HG03175 (cell line): Measurements from ENCODE around the gene SCN4A.
A peak's percentile ranks its signal among the peaks of the same experiment; 100 is the strongest.
"Not testable (repeated sequence)": the region's sequence is repeated elsewhere in the genome, so short reads cannot be mapped to it uniquely, and the experiment has no call there.

ENCODE experiments used
- ATAC-seq: cut with Tn5 transposase; IDR thresholded peaks from one replicate; pipeline ENCODE4 v1.9.1; 2021; ENCODE audit warnings: mild to moderate bottlenecking, moderate library complexity; ENCODE audit not compliant: unreplicated experiment

The SCN4A gene

GRCh38 chr17:63918305-63918704 is 54.4 kb downstream of the SCN4A start:
- ATAC-seq, result no peak

DNA sequence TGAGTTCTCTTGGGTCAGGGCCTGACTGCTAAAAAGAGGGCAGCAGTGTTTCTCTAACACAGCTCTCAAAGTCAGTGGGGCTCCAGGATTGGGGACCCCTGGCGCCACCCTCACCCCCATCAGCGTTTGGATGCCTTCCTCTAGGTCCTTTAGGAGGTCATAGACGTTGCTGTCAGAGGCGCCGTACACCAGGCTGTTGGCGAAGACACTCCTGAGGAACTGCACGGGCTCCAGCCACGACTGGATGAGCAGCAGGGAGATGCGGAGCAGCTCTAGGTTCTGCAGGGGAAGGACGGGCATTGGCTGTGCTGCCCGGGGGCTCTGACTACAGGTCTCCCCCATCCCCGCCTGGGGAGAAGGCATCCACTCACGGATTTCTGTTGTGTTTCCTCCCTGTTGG is 55.1 kb downstream of the SCN4A start:
- ATAC-seq, result no peak

DNA sequence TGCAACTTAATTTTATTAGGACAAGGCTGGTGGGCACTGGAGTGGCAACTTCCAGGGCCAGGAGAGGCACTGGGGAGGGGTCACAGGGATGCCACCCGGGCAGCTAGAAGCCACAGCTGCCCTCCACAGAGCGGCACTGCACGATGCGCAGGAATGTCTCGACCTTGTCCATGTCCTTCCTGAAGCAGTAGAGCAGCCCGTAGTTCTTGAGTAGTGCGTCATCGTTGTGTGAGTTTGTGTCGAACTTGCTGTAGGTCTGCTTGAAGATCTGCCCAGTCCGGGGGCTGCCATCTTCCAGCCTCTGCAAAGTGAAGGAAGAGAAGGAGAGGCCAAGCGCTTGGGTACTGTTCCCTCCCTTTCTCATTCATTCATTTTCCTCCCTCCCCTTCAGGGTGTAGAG is 55.5 kb downstream of the SCN4A start:
- not testable (repeated sequence) for ATAC-seq

DNA sequence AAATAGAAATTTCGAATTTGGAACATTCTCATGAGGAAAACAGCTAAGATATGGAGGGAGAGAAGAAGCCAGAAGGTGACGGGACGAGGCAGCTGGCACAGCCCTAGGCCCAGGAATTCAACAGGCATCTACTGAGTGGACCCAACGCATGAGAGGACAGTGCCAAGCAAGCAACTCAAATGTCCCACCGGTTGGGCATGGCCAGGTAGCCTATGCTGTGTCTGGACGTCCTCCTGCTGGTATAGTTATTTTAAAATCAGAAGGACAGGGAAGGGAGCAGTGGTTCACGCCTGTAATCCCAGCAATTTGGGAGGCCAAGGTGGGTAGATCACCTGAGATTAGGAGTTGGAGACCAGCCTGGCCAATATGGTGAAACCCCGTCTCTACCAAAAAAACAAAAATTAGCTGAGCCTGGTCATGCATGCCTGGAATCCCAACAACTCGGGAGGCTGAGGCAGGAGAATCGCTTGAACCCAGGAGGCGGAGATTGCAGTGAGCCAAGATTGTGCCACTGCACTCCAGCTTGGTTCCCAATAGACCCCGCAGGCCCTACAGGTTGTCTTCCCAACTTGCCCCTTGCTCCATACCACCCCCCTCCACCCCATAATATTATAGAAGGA is 56.0 kb downstream of the SCN4A start:
- no peak for ATAC-seq

DNA sequence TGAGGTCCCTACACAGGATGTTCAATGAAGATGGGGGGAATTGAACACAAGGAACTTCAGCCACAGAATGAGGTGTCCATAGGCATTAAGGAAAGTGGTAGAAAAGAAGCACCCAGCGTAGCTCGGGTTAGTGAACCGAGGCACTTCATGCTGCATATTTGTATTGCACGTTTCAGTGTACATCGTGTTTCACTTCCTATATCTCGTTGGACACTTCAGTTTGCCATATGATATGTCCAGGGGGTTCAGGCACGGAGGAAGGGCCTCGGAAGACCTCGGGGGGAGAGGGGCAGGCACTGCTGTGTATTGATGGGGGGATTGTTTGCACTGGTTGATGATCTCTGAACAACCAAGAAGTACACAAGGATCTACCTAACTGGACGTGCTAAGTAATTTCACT is 57.0 kb downstream of the SCN4A start:
- peak; percentile 54 for ATAC-seq

DNA sequence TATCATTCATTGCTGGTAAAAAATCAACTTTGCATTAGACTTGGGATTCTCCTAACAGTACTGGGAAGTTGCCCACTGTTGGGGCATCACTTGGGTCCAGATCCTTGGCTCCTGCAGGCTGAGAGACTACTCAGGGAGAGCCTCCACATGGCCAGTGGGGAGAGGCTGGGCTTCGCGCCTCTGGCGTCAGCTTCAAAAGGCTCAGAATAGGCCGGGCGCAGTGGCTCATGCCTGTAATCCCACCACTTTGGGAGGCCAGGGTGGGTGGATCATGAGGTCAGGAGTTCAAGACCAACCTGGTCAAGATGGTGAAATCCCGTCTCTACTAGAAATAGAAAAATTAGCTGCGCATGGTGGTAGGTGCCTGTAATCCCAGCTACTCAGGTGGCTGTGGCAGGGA is 58.2 kb downstream of the SCN4A start:
- no peak for ATAC-seq

- no peak for ATAC-seq
These were observed 61.0 kb downstream of the SCN4A start for GRCh38 chr17:63911657-63912100.

DNA sequence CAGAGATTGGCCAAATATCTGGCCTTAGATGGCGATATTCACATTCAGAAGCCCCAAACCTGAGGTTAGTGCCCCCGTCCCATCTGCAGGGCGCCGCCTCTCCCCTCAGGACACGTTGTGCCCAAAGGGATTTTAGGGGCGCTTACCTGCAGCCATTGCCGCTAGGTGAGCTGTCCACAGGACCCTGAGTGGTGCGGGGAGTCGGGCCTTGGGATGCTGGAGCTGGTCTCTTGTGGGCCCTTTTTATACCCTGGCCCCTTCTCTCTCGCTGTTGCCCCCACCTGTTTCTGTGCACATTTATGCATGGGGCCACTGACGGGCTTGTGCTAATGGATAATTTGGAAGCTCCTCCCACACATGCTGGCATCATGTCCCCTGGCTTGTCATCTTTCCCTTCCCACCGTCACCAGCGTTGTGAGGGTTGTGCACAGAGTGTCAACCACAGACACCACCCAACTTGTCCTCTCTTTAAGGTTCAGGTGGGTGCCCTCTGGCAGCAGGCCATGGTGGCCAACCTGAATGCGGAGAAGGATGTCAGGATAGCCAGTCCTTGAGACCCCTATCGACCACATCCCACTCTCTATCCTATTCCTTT is 61.6 kb downstream of the SCN4A start, which contains the start of gene CSHL1:
Gene CSHL1, minus strand, starts transcription at position 218 of the 595 bp plus-strand sequence. Its CDS starts 62 bp downstream, at position 156.
- no peak for ATAC-seq

DNA sequence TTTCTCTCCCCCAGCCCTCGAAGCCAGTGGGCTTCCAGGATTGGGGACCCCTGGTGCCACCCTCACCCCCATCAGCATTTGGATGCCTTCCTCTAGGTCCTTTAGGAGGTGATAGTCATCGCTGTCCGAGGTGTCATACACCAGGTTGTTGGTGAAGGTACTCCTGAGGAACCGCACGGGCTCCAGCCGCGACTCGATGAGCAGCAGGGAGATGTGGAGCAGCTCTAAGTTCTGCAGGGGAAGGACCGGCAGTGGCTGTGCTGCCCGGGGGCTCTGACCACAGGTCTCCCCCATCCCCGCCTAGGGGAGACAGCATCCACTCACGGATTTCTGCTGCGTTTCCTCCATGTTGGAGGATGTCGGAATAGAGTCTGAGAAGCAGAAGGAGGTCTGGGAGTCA is 62.6 kb downstream of the SCN4A start:
- ATAC-seq, result no peak

- not testable (repeated sequence) for ATAC-seq
These were observed 63.1 kb downstream of the SCN4A start for GRCh38 chr17:63909586-63909985.

GRCh38 chr17:63907161-63907778 is 65.4 kb downstream of the SCN4A start:
- ATAC-seq, result not testable (repeated sequence)

DNA sequence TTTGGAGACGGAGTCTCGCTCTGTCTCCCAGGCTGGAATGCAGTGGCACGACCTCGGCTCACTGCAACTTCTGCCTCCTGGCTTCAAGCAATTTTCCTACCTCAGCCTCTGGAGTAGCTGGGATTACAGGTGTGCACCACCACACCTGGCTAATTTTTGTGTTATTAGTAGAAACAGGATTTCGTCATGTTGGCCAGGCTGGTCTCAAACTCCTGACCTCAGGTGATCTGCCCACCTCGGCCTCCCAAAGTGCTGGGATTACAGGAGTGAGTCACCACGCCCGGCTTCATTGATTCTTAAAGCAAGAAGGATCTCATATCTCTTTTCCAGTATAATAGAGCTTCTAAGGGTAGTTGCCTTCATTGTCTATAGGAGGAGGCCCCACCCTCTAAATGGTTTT is 67.9 kb downstream of the SCN4A start:
- ATAC-seq, result not testable (repeated sequence)

DNA sequence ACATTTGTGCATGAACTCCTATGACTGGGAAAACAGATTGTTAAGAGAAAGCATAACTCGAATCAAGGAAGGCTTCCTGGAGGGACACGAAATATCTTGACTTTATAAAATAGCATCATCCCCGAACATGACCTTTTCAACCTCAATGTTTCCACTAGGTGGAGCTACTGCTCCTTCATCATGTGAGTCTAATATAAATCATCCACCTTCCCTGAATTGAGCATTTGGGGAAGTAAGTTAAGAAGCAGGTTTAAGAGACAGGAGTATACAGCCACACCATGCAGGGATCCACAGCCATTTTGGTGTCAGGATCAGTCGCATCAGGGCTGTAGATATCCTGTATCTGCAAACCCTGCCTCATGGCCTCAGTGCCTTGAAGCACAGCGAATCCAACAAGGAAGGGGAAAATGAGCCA is 68.9 kb downstream of the SCN4A start:
- ATAC-seq, result not testable (repeated sequence)

DNA sequence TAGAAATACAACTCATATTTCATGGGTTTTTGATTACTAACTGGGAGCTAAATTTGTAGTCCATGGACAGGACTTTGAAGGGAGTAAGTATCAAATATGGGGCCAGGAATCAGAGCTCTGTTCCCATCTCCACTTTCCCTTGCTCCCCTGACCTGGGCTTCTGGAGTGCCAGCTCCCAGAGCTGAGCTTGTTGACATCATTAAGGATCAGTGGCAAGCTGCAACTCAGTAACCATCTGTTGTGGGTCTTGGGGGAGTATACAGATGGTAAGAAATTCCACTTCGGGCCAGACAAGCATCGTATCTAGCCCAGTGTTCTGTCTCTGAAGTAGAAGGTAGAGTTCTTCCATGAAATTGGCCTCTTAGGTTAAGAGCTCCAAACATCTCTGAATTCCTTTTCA is 70.7 kb downstream of the SCN4A start:
- ATAC-seq, result not testable (repeated sequence)

DNA sequence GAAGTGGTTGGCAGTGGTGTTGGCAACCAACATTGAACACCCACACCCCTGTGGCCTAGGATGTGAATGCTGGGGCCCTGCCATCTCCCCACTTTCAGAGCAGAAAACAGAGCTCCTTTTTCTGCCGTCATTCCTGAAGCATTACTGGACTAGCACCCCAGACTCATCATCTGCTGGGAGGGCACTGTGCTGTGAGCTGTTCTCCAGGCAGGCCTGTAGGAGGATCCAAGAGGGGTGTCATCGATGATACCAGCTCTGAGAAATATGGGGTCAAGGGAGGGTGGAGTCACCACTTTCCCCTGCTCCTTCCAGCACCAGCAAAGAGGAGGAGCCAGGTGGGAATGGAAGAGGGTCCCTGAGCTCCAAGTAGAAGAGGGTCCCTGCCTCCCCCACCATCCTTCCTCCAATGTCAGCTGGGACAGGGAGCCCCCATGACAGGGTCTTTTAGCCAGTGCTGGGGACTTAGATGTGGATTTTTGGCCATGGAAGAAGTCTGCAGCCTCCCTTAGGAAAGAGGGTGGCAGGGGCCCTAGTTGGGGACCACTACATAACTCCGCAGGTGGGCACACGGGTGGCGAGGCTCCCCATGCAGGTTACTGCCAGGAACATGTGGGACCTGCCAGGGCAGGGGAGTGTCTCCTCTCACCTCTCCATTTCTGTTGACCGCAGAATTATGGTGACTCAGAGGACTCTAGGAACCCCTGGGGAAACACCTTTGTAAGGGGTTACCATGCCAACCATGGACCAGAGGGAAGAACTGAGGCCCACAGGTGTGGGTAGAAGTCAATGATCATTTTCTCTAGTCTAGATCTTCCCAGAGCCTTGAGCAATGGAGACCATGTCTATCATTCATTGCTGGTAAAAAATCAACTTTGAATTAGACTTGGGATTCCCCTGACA is 73.6 kb downstream of the SCN4A start:
- peak; percentile 47 for ATAC-seq

DNA sequence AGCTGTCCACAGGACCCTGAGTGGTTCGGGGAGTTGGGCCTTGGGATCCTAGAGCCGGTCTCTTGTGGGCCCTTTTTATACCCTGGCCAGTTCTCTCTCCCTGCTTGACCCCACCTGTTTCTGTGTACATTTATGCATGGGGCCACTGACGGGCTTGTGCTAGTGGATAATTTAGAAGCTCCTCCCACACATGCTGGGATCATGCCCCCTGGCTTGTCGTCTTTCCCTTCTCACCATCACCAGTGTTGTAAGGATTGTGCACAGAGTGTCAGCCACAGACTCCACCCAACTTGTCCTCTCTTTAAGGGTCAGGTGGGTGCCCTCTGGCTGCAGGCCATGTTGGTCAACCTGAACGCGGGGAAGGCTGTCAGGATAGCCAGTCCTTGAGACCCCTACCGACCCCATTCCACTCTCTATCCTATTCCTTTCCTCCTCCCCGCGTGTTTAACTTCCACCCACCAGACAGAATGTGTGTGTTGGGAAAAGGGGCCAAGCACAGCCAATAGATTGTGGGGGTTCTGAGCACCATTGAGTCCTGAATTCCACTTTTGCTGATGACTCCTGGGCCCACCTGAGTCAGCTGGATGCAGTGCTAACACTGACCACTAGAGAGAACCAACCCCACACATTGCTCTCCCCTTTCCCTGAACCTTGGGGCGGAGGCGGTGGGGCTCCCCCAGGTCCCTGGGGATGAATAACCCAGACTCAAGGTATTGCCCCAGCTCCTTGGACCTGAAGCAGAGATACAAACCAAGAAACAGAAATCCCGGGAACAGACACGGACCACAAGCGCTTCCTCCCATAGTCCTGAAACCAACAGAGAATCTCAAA is 76.0 kb downstream of the SCN4A start, which contains the start of gene CSH1:
Gene CSH1, minus strand, starts transcription at position 51 of the 831 bp plus-strand sequence. CDS start 63 bp downstream, outside the sequence.
- ATAC-seq, result not testable (repeated sequence)

DNA sequence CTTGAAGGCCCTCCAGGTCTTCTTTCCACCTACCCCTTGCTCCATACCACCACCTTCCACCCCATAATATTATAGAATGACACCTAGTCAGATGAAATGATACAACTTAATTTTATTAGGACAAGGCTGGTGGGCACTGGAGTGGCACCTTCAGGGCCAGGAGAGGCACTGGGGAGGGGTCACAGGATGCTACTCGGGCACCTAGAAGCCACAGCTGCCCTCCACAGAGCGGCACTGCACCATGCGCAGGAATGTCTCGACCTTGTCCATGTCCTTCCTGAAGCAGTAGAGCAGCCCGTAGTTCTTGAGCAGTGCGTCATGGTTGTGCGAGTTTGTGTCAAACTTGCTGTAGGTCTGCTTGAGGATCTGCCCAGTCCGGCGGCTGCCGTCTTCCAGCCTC is 77.9 kb downstream of the SCN4A start:
- not testable (repeated sequence) for ATAC-seq

- not testable (repeated sequence) for ATAC-seq
These were observed 78.7 kb downstream of the SCN4A start for GRCh38 chr17:63894021-63894420.

DNA sequence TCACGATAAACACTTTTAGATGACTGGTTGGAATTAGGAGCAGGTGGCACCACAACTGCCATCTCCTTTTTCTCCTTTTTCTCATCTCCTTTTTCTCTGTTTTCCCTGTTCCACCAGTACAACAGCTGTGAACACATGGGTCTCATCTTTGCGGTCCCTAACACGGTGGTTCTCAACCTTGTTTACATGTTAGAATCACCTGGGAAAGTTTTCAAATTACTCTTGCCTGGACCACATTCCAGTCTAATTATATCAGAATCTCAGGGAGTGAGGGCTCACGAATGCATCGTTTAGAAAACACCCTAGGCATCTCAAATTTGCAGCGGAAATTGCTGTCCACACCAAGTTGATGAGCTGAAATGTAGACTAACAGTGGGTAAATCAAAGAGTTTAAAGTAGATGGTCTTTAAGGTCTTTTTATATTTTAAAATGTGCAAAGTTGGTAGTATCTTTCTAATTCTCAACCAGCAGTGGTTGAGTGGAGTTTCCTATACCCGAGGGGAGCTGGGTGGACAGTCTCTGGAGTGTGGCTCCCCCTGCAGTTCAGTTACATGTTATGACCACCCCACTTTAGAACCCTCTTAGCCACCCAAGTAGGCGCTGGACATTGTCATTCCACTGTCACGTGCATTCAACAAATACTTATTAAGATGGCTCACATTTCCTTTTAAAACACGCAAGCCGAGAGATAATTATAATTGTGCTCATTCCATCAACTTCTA is 80.2 kb downstream of the SCN4A start:
- ATAC-seq, result not testable (repeated sequence)
